NCI-H2196 treated with DMSO at 0.1 percent for 48 hours (cell line): ENCODE measurements around the gene AUTS2.

ENCODE experiments used
- DNase-seq: peaks from one replicate; lab custom pipeline; 2025; ENCODE audit not compliant: unreplicated experiment; lab: John Stamatoyannopoulos, UW

The AUTS2 gene

DNA sequence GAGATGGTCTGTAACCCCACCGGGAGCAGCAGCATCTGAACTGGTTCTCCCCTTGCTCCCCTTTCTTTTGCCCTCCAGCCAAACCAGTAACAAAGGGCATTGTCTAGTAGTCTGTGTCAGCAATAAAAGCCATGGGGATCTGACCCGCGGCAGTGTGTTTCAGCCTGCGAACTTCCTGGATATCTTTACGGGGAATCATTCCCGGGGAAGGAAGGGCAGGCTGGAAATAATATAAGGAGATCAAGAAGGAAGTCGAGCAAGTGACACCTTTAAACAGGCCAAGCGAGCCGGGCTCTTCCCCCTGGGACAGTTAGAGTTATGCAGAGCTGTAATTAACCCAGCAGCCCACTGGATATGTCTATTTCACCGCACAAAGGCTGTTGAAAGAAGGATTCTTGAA is 872.5 kb downstream of the AUTS2 start:
- no peak for DNase-seq

DNA sequence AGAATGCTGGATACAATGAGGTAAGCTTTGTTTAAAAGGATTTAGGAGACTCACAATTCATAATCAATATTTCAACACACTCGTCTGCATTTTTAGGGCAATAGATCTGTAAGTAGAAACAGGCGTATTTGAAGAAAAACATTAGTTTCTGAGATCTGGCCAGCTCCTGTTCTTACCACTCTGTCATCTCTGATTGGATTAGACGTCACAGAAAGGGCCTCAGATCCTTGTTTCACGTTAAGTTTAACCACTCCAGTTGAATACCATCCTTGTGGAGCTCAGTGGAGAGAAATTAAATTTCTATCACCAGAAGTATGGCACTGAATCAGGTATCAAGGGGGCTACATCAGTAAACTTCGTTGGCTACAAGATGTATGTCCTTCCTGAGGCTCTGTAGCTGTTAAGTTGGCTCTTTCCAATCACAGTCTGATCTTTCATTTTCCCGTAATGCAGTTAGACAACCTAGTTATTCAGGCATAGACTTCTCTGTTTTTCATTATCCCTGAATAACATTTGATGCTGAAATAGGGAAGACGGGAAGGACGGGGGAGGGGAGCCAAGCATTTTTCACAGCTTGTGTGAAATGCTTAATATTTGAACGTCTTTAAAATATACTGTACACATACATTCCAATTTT is 874.4 kb downstream of the AUTS2 start:
- no peak for DNase-seq

DNA sequence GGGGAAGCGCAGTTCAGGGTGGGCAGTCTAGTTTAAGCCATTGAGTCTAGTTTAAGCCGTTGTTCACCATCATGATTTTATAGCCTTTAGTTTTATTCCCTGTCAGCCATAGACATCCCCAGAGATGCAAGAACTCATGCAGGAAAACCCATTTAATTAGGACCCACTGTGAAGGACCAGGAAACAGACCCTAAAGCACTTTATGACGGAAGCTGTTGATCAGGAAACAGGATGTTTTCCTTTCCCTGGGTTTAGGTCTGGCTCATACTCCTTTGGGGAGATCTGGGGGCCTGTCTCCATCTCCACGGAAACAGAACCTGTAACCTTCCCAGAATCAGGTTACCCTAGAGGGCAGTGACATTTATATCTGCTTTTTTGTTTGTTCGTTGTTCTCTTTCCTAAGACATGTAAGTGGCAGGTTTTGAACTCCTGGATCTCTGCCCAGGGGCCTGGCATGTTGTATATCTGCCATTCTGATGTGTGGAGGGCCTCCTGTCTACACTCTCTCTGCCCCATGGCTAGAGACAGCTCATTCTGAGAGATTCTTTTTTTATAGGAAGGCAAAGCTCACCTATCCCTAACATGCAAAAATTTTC is 876.5 kb downstream of the AUTS2 start:
- no peak for DNase-seq

DNA sequence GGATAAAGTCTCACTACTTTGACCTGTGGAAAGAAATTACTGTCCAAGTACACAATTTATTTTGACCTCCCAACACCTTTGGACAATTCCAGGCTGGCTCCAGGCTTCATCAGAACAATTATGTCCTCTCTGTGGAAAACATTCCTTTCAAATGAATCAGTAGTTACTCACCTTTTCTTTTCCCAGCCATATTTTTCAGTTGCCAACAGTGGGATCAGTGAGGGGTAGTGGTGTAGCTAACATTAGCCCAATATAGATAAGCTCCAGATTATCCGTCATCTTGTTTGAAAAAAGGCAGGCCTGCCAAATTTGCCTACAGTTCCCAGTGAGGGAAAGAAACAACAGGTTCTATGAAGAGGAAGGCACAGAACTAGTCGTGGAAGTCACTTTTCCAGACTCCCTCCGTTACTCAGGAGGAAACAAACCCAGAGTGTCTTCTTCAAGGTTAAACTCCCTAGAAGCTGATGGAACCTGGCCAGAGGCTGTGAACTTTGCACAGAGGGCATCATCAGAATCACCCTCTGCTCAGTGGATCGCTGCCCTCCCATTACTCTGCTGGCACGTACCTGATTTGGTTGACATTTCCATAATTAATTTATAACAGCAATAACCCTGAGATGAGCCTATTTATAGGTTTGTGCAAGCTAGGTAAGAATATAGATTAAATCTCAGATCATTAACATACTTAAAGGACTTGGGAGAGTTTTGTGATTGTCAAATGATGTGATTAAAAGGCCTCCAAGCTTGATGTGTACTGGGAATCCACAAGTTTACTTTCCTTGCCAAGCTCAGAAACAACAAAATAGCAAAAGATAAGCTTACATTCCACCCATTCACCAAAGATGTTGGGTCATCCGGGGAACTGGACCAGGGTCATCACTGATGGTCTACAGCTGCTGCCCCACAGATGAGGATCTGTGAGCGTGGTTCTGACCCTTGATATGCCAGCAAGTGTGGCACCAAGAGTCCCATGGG is 879.0 kb downstream of the AUTS2 start:
- DNase-seq, result no peak

DNA sequence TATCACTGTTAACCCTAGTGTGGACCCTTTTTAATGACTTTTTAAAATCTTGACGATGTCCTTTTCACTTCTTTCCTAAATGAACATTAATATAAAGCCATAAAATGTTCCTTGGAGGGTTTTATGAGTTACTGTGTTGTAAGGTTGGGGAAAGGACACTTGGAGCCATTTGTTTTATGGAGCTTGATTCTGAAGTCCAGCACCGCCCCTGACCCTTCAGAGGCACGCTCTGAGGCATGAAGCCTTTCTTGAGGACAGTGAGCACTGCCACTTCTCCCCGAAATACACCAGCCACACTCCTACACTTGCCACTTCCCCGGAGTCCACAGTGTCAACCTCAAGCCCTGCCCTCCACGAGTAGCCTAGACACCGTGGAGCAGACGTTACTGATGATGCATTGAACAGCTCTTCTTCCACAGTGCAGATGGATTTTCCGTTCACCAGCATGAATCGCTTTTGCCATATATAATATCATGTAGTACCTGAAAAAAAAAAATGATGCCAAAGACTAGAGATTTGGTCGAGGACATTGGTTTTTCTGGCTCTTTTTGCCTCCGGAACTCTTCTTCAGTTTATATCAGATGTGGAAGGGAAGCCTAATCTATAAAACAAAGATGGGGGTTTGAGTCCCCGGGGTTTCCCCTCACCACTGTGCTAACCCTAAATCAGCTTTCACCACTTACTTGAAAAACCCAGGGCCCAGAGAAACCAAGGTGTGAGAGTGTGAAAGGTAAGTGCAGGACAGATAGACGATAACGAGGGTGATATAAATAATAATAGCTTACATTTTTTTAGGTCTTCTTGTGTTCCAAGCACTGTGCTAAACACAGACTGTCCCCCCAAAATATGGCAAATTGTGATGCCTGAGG is 881.1 kb downstream of the AUTS2 start:
- DNase-seq, result no peak

DNA sequence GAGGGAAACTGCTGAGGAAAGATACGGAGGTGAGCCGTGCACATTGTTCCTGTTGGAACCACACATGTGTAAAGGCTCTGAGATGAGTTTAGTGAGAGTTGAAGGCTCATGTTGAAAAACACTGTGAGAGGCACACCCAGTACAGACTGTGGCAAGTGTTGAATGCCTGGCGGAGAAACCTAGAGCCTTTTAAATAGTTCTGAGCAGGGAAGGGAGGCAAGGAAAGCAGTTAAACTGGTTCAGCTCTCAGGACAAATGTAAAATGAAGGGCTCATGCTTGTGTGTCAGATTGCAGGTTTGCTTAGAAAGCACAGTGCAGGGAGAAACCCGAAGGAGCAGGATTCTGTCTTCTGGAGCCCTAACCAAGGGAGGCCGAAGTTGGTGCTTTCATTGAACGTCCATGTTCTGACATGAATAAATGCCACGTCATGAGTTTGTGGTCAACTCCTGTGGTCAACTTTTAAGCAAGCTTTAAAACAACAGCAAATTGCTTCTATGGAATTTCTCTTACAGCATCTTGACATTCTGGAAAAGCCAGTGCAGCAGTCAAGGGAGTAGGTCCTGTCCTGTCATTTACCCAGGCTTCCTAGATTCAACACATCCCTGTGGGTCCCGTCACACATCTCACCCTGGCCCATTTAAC is 882.8 kb downstream of the AUTS2 start:
- DNase-seq, result no peak

DNA sequence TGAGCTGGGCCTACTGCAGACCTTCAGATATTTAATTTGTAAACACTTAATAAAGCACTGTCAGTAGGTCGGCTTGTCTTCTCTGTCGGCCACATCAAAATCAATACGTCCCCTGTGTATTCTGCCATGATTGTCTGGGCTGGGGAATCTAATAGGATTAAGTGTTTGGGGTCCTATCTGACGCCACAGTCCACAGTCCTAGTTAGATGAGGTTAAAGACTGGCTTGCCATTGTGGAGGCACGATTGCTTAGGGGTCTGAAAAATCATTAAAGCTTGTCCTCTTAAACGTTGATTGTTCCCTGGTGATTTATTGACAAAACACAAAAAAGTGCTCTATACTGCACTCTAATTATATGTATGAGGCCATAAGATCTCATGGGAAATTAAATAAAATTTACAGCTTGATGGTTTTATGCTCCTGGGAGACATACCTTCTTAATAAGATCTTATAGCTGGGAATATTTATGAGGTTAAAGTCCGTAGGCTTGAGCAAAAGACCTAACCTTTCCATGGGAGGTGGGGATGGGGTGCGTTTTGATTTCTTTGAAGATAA is 883.4 kb downstream of the AUTS2 start:
- DNase-seq, result no peak

DNA sequence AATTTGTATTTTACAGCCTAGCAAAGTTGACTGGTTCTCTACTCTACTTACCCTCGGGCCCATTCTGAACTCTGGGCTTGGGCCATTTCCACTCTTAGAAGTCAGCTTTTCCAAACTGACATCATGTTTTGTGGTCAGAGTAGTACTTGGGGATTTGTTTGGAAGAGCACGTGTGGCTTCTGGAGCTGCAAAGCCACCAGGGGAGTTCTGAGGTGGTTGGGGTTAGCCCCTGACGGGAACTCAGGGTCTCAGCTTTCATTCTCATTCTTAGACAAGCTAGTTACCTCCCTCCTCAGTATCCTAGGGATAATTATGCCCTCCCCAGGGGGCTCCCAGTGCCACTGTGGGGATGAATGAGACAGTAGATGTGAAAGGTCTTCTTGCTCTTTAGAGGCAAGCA is 886.0 kb downstream of the AUTS2 start:
- DNase-seq, result no peak

DNA sequence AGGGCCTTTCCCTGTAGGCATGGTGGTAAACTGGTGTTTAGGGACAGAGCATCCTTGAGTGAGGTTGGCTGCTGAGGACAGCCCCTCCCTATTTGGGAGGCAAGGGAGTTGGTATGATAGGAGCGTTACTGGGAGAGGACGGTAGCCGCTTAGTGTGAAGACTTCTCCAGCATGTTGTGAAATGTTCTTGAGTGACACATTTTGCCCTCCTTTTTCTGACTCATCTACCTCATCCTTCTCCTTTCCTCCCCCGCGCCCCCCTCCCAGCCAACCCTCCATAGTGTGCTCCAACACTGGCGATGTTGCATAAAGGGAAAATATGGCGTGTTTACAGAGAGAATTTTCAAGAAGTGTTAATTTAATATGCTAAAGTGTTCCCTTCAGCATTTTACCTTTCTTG is 888.7 kb downstream of the AUTS2 start:
- DNase-seq, result no peak

DNA sequence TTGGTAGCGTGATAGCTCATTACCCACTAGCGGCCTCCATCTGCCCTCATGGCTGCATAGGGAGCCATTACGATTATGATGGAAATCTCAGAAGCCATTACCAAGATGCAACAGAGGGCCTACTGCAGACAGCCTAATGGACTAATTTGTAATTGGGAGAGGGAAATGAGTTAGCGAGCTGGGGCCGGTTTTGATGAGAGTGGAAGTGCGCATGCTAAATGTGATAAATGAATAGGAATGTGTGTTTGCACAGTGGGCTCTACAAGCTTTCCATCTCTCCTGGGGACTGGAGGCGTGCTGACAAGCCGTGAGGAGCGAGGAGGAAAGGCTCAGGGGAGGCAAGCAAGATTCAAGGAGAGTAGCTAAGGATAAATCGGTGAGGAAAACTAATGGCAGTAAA is 889.2 kb downstream of the AUTS2 start:
- no peak for DNase-seq

DNA sequence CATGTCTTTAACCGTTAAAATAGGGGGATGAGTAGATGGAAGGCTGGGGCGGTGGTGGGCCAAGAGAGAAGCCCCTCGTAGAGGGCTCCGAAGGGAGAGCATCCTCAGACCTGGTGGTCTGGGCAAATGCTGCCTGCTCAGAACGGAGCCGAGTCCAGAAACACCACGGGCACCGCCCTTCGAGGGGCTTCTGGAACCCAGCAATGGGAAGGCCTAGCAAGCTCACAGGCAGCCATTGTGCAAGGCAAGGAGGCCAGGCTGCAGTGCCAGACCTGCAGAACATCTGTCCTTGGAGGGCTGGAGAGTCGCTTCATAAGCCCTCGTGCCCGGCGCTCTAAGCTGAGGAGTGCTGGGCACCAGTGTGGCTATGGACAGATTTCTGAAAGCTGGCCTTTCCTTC is 889.6 kb downstream of the AUTS2 start:
- no peak for DNase-seq

DNA sequence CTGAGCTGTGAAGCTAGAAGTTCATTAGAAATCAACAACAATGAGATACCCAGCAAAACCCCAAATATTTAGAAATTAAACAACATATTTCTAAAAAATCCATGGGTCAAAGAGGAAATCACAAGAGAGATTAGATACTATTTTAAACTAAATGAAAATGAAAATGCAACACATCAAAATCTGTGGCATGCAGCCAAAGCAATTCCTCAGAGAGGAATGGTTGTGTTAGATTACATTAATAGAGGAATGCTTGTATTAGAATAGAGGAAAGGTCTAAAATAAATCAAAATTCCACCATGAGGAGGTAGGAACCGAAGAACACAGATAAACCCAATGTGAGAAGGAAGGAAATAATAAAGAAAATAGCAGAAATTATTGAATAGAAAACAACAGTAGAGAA is 891.5 kb downstream of the AUTS2 start:
- DNase-seq, result no peak

DNA sequence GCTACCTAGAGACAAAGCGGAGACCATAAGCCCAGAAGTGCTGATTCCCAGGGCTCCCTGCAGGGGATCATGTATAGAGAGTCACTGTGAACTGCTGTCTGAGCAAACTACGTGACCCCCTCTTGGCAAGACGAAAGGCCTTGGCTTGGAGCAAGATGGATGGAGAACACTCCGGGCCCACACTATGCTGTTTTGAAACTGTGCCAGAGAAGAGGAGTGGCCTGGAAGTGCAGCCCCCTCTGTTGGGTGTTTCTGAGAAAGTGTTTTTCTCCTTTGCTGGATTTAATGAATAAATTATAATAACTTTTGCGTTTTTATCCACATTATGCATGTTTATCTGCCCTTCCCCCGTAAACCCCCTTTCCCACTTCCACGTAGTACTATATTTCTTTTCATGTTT is 894.4 kb downstream of the AUTS2 start:
- no peak for DNase-seq

DNA sequence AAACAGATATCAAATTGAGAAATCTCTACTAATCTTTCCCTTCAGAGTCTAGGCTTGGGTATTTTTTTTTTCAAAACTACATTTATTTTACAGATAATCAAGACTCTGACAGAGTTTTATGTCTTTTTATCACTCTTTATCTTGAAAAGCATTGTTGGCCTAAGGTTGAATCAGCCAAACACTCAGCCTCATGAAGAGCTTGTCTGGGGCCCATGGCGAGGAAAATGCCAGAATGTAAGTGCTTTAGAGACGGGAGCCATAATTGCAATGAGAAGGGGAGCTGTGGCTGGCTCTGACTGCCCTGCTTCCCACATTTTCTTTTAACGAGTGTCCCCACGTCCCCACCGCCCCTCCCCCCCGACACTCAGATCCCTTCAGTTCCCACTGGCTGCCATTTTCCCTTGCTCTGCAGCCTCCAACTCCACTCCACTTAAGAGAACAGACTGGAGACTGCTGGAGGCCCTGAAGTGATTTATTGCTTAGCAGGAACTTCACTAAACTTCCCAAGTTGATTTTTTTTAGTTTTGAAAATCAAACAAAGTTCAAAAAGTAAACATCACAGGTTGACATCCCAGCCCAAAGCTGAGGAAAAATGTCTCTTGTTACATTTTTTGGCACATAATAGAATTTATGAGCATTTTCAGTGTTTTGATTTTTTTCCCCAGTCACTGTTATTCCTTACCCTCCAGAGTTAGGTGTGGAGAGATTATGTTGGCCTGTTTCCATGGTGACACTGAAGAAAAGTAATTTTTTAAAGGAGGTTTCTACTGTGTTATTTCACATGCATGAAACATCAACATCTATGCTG is 896.2 kb downstream of the AUTS2 start:
- DNase-seq, result no peak

DNA sequence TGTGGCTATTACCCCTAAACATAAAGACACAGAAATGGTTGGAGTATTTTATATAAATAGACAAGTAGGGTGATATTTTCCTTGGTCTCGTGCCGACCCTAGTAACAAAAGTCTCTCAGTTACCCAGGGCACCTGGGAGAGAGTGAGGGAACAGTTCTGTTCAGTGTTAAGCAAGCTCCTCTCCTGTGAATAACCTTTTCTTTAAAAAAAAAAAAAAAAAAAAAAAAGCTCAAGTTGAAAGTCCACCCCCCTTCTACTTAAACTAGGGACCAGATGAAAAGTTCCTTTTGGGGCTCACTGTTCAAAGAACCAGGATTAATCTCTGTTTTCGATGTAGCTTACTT is 896.7 kb downstream of the AUTS2 start:
- DNase-seq, result no peak

DNA sequence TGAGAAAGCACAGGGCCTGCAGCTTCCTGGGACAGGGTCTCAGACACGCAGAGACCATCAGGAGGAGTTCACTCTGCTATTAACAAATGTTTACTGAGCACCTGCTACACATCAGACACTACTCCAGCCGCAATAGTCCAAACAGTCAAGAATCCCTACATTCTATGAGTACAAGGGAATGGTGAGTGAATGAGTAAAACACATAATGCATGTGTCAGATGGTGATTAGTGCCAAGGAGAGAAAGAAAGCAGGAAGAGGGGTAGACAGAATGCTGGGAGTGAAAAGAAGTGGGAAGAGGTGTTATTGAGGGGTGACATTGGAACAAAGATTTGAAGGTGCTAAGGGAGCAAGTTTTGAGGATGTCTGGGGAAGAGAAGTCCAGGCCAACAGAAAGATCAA is 899.5 kb downstream of the AUTS2 start:
- no peak for DNase-seq

DNA sequence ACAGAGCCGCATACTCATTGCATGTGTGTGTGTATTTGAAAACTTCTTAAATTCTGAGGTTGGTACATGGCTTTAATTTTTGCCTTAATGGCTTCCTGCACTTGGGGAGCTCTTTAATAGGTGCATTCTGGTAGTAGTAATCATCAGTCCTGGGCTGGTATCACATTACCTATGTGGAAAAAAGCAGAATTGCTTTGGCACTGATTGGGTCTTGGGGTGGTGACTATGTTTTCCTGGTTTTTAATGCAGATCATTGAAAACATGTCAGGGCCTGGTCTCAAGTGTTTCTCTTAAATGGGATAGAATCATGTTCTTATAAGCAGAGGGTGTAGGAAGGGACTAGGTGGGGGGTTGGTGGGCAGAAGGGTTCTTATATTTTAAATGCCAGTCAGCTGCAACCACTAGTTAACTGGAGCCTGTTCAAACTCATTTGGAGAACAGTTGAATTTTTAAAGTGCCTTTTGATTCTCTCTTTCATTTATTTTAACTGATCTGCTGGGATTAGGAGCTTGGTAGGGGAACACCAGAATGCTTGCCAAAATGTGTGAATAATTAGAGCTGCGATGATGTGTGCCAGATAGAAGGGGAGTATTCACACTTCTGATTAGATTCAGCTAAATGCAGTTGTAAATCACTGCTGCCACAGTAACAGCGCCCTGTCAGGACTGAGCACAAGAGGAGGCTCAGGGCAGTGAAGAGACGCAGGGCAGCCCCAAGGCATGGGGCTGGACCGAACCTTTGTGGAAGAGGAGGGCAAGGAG is 900.1 kb downstream of the AUTS2 start:
- DNase-seq, result no peak

DNA sequence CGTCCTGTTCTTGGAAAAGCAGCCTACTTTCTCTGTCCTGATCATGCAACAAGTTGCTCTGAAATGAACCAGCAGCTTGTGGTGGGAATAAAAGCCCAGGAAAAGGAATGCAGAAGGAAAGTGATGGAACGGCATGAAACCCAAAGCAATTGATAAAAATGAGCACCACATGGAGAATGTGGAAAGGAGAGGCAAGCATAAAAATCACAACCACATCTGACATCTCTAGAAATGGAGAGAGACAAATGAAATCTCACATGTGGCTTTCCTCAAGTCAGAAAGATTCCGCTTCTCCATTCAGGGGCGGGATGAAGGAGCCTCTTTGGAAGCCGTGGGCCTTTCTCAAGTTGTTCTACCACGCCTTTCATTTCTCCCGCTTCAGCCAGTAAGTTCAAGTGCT is 902.0 kb downstream of the AUTS2 start:
- DNase-seq, result no peak
